Limb (tissue), 2 donors: ENCODE data around the gene SIKE1.
"Not testable (repeated sequence)": the region's sequence is repeated elsewhere in the genome, so short reads cannot be mapped to it uniquely, and the experiment has no call there.

Experiments
- DNase-seq, 2 donors: peaks; one replicate each; pipeline ENCODE4 v3.0.0-alpha.2; 2016; ENCODE audit errors: extremely low spot score in 2 of 2

SIKE1 gene

GRCh38 chr1:114755006-114755931 lies 25.2 kb downstream of the SIKE1 start:
- DNase-seq, result no peak

DNA sequence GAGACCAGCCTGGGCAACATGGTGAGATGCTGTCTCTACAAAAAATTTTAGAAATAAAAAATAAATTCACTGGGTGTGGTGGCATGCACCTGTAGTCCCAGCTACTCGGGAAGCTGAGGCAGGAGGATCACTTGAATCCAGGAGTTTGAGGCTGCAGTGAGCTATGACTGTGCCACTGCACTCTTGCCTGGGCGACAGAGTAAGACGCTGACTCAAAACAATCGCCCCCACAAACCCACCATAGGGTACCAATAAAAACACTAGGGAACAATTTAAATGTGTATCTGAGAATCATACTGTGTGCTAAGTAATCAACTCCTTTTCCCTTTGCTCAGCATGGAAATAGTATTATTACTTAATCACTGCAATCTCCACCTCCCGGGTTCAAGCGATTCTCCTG lies 26.8 kb downstream of the SIKE1 start:
- not testable (repeated sequence) for DNase-seq

- no peak for DNase-seq
These were observed 27.3 kb downstream of the SIKE1 start for GRCh38 chr1:114753143-114753542.

DNA sequence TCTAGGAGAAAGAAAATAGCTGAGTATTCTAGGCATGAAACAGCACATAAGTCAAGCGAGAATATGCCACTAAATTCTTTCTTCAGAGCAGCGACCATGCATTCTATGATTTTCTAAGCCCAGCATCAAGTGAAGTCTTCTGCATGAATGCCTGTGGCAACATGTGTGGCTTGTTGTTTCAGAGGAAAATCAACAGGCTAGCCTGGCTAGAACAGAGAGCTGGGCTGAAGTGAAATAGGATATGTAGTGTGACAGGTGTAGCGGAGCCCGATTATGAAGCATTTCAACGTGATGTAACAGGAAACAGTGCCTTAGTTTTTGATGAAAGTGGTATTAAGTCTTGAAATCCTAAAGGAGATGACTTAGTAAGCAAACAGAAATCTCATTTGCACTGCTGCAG lies 29.7 kb downstream of the SIKE1 start:
- no peak for DNase-seq

- no peak for DNase-seq
These were observed 30.6 kb downstream of the SIKE1 start for GRCh38 chr1:114749835-114750234.

DNA sequence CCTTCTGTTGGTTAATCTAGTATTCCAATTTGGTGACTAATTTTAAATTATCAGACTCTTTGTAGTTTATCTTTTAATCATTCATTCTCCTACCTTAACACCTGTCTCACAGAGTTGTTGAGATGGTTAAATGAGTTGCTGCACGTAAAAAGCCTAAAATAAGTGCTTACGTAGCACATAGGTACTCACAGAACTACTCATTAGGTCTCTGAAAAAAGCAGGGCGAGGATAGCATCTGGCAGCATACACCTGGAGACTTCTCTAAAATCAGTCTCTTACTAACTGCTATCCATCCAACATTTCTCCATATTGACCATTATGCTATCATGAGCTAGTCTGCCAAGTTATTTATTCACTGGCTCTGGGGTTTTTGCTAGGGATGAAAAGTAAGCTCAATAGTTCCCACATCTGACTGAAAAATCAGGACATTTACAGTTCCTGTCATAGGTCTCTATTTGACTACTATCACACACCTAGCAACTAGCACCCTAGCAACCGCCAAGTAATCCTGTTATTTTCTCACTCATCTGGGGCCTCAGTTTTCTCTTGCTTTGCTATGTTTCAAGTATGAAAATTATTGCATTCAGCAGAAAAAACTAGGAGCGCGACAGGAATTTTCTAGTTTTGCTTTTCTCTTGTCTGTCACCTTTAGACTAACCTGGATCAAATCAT lies 33.9 kb downstream of the SIKE1 start:
- no peak for DNase-seq

GRCh38 chr1:114745291-114745690 lies 35.2 kb downstream of the SIKE1 start:
- no peak for DNase-seq

GRCh38 chr1:114741963-114742746 lies 38.3 kb downstream of the SIKE1 start:
- no peak for DNase-seq

GRCh38 chr1:114740331-114740730 lies 40.2 kb downstream of the SIKE1 start:
- no peak for DNase-seq

- no peak for DNase-seq
These were observed 43.1 kb downstream of the SIKE1 start for GRCh38 chr1:114737314-114737849.

- DNase-seq, result no peak
These were observed 45.0 kb downstream of the SIKE1 start for GRCh38 chr1:114735479-114735878.

DNA sequence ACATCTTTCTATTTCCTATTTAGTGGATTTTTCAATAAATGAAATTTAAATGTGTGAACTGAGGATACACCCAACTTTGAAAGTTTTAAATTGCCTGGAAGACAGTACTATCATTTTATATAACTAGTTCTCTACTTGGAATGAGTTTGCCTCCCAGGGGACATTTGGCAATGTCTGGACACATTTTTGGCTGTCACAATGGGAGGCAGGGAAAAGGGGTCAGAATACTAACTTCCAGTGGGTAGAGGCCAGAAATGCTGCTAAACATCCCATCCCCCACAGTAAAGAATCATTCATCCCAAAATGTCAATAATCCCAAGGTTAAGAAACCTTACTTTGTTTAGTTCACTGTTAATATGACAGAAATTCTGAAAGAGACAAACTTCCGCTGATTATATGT lies 50.7 kb downstream of the SIKE1 start:
- DNase-seq, result no peak

DNA sequence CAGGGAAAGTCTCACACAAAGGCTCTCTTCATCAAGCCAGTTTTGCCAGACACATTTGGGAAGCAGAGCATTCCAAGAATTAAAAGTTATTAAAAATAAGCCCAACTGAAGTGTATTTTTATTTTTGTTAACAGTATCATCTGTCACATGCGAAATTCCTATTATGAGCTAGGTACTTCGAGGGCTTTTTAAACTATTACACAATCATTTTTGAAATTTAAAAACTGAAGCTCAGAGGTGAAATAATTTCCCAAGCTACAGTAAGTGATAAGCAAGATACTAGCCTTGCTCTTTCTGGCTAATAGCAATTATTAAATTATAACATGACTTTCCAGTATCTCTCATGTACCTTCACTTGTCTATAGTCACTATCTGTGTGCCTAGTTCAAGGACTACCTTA lies 51.9 kb downstream of the SIKE1 start:
- DNase-seq, result no peak

- no peak for DNase-seq
These were observed 55.3 kb downstream of the SIKE1 start for GRCh38 chr1:114725230-114725629.

- no peak for DNase-seq
These were observed 56.6 kb downstream of the SIKE1 start for GRCh38 chr1:114723915-114724314.

GRCh38 chr1:114723457-114723856 lies 57.0 kb downstream of the SIKE1 start:
- DNase-seq, result no peak

GRCh38 chr1:114720492-114720891 lies 60.0 kb downstream of the SIKE1 start:
- no peak for DNase-seq
